ENCODE results near the gene IP6K3.

IP6K3 gene

GRCh38 chr6:33738153-33738552, 8.6 kb downstream of the IP6K3 start:
- Histone ChIP-seq H3K79me2 (ENCODE audit: control insufficient read depth, low read length) (no peaks in the 10 kb centered on the region), H3K4me1 (ENCODE audit: control insufficient read depth, low read length) (no peaks in the 10 kb centered on the region), H3K27ac (ENCODE audit: low read depth, low read length) (no peak overlapping the region), H4K20me1 (ENCODE audit: control insufficient read depth, insufficient read depth, low read depth, low read length) (no peaks in the 10 kb centered on the region), H3K9me2 (replicated peaks; ENCODE audit: control insufficient read depth, low read length) (no peaks in the 10 kb centered on the region), H3F3A (ENCODE audit: control insufficient read depth, insufficient read depth) (no peaks in the 10 kb centered on the region), H3K4me3 (ENCODE audit: low read length) (no peak overlapping the region), H3K36me3 (ENCODE audit: control insufficient read depth, low read length) (no peaks in the 10 kb centered on the region), H3K4me2 (ENCODE audit: low read length) (no peak overlapping the region), H3K9me3 (ENCODE audit: control insufficient read depth, insufficient read depth, low read length) (no peaks in the 10 kb centered on the region), H3K27me3 (ENCODE audit: control insufficient read depth, low read length) (peaks cover 15% of the 10 kb centered on the region)
- TF ChIP-seq EZH2phosphoT487 (IDR thresholded peaks at IDR 0.05; ENCODE audit: borderline replicate concordance, low read length) (no peak), CTCF (IDR thresholded peaks at IDR 0.05; ENCODE audit: low read depth, low read length, poor library complexity, severe bottlenecking) (no peak)

GRCh38 chr6:33737267-33738026, 9.3 kb downstream of the IP6K3 start:
- no peaks in the 10 kb centered on the region for H3F3A ChIP-seq (ENCODE audit: control insufficient read depth, insufficient read depth)
- H3K4me2 ChIP-seq (ENCODE audit: low read length), result no peak overlapping the region
- no peak overlapping the region for H3K4me3 ChIP-seq (ENCODE audit: low read length)
- H3K79me2 ChIP-seq (ENCODE audit: control insufficient read depth, low read length), result no peaks in the 10 kb centered on the region
- no peaks in the 10 kb centered on the region for H3K9me2 ChIP-seq (replicated peaks; ENCODE audit: control insufficient read depth, low read length)
- no peaks in the 10 kb centered on the region for H3K4me1 ChIP-seq (ENCODE audit: control insufficient read depth, low read length)
- H3K36me3 ChIP-seq (ENCODE audit: control insufficient read depth, low read length), result no peaks in the 10 kb centered on the region
- TF ChIP-seq CTCF (IDR thresholded peaks at IDR 0.05; ENCODE audit: low read depth, low read length, poor library complexity, severe bottlenecking), result no peak
- H3K27me3 ChIP-seq (ENCODE audit: control insufficient read depth, low read length), result peaks cover 8% of the 10 kb centered on the region
- no peaks in the 10 kb centered on the region for H4K20me1 ChIP-seq (ENCODE audit: control insufficient read depth, insufficient read depth, low read depth, low read length)
- no peaks in the 10 kb centered on the region for H3K9me3 ChIP-seq (ENCODE audit: control insufficient read depth, insufficient read depth, low read length)
- no peak overlapping the region for H3K27ac ChIP-seq (ENCODE audit: low read depth, low read length)

GRCh38 chr6:33735216-33735615, 11.5 kb downstream of the IP6K3 start:
- Histone ChIP-seq H3K36me3 (ENCODE audit: control insufficient read depth, low read length) (no peaks in the 10 kb centered on the region), H3K9me2 (replicated peaks; ENCODE audit: control insufficient read depth, low read length) (no peaks in the 10 kb centered on the region), H3K9me3 (ENCODE audit: control insufficient read depth, insufficient read depth, low read length) (no peaks in the 10 kb centered on the region), H3K4me1 (ENCODE audit: control insufficient read depth, low read length) (no peaks in the 10 kb centered on the region), H3K4me3 (ENCODE audit: low read length) (no peak overlapping the region), H3K27me3 (ENCODE audit: control insufficient read depth, low read length) (0 out of 2 replicates have a peak, but pooled peaks cover 2% of the 10 kb centered on the region), H3K27ac (ENCODE audit: low read depth, low read length) (no peak overlapping the region), H3K4me2 (ENCODE audit: low read length) (no peak overlapping the region), H3F3A (ENCODE audit: control insufficient read depth, insufficient read depth) (no peaks in the 10 kb centered on the region), H3K79me2 (ENCODE audit: control insufficient read depth, low read length) (no peaks in the 10 kb centered on the region), H4K20me1 (ENCODE audit: control insufficient read depth, insufficient read depth, low read depth, low read length) (no peaks in the 10 kb centered on the region)
- TF ChIP-seq CTCF (IDR thresholded peaks at IDR 0.05; ENCODE audit: low read depth, low read length, poor library complexity, severe bottlenecking) (no peak), EZH2phosphoT487 (IDR thresholded peaks at IDR 0.05; ENCODE audit: borderline replicate concordance, low read length) (no peak)

Data from DOHH2 (cell line).